Measurements from ENCODE around the gene EGF.
A peak's percentile ranks its signal among the peaks of the same experiment; 100 is the strongest.
"Not testable (repeated sequence)": the region's sequence is repeated elsewhere in the genome, so short reads cannot be mapped to it uniquely, and the experiment has no call there.

The EGF gene

DNA sequence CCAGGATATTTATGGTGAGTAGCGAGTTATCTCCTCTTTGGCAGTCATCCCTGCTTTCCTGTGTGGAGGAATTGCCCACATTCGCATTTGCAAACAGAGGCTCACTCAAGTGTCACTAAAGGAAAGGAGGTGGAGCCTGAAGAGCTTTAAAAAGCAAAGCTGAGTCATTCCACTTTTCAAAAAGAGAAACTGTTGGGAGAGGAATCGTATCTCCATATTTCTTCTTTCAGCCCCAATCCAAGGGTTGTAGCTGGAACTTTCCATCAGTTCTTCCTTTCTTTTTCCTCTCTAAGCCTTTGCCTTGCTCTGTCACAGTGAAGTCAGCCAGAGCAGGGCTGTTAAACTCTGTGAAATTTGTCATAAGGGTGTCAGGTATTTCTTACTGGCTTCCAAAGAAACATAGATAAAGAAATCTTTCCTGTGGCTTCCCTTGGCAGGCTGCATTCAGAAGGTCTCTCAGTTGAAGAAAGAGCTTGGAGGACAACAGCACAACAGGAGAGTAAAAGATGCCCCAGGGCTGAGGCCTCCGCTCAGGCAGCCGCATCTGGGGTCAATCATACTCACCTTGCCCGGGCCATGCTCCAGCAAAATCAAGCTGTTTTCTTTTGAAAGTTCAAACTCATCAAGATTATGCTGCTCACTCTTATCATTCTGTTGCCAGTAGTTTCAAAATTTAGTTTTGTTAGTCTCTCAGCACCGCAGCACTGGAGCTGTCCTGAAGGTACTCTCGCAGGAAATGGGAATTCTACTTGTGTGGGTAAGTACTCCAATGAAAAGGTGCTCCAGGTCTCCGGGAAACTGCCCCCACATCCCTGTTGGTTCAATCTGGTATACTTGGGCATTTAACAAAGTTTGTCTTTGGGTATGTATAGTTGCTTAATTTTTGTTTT lies at the start of gene EGF:
TSS of gene EGF (plus strand) at position 178 of the 890 bp plus-strand sequence. CDS start at position 631, 453 bp downstream.
- DNase-seq: peak in 2 of 14 donors; percentile 3

DNA sequence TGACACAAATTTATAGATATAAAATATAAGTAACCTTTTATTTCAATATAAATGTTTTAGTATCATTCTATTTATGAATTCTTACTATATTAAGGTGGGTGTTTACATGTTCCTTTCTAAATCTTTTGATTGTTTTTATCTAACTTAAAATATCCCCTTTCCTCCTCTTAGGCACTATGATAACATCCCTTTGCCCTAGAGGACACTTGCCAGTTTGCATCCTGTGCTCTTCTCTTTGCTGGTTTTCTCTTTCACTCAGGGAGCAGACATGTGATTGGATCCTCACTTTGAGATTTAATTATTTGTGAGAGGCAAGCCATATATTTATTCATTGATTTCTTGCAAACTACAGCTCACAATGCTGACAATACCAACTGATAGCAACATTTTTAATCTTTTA lies 48.5 kb upstream of the EGF start:
- DNase-seq: no peak

DNA sequence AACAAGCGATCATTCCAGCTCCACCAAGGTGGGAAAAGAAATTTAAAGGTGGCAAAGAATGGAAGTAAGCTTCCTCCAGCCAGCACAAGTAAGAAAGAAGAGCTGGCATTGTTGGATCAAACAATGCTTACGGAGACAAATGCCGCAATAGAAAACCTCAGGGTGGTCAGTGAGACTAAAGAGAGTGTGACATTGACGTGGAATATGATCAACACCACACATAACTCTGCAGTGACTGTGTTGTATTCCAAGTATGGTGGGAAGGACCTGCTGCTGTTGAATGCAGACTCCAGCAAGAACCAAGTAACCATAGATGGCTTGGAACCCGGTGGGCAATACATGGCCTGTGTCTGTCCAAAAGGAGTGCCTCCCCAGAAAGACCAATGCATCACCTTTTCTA lies 42.6 kb upstream of the EGF start:
- no peak for DNase-seq

DNA sequence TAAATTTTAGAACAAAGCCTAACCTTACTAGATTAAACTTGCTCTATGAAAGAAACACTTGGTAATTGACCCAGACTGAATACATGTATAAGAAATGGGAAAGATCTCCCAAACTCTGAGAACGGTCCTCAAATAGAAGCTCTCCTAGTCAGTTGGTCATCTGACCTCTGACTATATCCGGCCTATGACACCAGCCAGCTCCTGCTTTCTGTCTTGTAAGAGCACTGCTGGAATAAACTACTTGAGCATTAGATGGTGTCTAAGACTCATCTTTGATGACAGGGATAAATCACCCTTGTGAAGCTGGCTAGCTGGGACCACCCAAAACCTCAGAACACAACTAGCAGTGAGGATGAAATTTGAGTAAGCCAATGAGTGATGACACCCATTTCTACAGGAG lies 40.6 kb upstream of the EGF start:
- DNase-seq: no peak

DNA sequence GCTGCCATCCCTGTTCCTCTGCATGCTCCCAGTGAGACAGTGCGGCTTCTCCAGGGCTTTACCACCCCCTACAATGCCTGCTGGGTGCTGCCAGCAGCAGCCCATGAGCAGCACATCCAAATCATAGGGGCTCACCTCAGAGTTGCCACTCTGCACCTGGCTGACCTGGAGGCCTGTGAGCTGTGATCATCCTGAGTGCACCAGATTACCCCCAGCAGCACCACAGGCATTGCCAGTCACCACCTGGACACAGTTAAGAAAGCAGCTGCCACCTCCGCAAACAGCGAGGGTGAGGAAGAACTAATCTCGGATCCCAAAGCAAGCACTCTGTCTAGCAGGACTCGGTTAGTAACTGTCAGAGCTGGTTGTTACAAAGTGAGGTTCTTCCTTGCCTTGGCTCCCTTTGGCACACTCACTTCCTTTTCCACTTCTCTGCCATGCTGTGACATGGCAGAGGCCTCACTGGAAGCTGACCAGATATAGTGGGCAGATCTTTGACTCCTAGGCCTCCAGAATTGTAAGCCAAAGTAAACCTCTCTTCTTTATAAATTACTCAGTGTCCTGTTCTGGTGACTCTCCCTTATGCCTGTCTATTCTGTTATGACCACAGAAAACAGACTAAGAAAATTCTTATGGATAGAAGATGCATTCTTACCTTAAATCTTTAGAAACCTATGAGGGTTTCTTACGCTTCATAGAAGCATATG lies 39.6 kb upstream of the EGF start:
- DNase-seq: no peak

DNA sequence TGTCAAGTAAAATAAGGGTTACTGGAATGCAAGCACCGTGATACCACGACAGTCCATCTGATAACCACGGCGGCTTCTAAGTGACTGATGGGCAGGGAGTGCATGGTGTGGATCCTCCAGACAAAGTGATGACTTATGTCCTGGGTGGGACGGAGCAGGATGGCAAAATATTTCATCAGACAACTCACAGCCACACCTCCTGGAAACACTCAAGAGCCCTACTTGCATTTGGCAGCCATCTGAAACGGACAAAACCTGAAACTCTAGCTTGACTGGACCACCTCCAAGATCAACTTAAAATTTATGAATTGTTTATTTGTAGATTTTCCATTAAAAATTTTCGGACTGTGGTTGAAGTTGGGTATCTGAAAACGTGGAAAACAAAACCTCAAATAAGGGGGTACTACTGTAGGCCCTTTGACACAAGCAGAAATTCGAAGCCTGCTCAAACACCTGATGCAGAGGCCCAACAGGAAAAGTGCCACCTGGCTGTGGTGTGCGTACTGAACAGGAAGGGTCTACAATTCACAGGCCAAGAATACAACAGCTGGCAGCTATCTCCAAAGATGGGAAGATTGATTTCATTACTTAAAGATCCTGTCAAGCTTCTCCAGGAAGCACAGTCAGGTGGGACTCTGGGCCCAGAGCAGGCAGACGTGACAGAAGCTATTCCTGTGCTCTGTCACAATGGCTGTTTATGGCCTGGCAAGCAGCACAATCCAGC lies 38.7 kb upstream of the EGF start:
- no peak for DNase-seq

DNA sequence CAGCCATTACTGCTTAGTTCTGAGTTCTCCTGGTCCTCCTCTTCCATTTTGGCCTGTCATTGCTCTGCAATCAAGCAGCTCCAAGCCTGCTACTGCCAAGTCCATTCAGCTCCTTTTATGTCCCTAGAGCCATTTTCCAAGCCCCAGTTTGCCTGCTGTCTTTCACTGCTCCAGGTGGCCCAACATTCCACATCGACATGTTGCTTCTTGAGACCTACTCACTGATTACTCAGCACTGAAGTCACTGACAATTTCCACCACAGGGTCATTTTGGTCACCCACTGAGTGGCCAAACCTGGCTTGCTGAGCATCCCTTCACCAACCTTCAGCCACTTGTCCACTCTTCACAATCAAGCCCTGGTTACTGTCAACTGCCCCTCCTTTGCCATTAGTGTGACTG lies 37.6 kb upstream of the EGF start:
- no peak for DNase-seq

DNA sequence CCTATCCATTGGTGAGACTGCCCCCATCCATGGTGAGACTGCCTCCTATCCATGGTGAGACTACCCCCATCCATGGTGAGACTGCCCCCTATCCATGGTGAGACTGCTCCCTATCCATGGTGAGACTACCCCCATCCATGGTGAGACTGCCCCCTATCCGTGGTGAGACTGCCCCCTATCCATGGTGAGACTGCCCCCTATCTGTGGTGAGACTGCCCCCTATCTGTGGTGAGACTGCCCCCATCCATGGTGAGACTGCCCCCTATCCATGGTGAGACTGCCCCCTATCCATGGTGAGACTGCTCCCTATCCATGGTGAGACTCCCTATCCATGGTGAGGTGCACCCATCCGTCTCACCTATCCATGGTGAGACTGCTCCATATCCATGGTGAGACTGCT lies 37.1 kb upstream of the EGF start:
- DNase-seq: not testable (repeated sequence)

DNA sequence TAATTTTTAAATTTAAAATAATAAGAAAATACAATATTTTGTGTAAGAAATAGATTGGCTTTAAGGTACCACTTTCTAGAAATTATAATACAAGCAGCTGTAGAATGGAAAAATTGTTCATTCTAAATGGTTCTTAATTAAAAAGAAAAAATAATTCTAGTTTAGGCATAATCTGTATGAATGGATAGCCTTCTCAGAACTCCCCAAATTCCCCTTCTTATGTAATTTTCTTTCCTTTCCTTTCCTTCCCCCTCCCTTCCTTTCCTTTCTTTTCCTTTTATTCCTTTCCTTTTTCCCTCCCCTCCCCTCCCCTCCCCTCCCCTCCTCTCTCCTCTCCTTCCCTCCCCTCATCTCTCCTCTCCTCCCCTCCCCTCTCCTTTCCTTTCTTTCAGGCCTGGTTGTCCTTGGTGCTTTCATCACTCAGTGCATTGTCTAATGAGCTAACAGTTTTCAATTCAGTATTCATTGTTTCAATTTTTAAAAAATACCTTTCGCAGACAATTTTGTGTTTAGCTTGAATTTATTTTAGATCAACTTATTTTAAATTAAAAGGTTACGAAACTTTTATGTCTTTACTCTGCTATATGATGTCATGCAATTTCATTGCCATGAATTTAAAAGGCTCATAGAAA lies 35.9 kb upstream of the EGF start:
- no peak for DNase-seq

DNA sequence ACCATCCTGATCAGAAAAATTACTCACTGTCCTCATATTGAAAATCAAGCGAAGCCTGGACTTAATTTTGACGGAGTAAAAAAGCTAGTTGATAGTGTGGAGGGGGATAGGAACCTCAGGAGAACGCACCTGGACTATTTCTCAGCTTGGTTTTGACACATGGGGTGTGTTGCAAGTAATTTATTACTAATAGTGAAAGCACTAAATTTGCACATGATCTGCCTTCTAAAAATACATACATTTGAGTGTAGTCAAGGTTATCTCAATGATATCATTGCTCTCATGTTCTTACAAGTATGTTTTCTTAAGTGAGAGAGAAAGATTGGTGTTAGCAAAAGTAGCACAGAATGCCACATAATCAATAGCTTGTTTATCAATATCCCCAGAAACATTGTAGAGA lies 35.3 kb upstream of the EGF start:
- DNase-seq: no peak

DNA sequence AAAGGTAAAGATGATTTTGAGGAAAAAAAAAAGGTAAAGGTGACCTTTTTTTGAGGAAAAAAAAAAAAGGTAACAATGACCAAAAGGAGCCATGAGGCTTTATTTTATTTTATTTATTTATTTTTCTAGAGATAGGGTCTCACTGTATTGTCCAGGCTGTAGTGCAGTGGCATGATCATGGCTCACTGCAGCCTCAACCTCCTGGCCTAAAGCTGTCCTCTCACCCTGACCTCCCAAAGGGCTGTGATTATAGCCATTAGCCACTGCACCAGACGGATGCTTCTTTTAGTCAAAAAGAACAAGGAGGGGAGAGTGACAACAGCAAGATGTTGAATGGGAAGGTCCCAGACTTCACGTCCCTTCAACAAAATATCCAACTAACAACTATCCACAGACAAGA lies 34.3 kb upstream of the EGF start:
- no peak for DNase-seq

DNA sequence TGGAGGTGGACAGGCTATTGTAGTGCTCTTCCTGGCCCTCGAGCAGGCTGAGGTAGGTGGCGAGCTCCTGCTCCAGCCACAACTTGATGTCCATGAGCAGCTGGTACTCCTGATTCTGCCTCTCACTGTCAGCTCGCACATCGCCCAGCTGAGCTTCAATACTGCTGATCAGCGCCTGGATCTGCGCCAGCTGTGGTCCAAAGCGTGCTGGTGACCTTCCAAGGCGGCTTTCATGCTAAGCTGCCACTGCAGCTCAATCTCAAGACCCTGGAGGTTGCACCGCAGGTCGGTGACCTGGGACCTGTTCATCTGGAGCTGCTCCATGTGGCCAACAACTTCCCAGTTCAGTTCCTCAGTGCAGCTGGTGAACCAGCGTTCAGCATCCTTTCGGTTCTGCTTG lies 33.6 kb upstream of the EGF start:
- no peak for DNase-seq

DNA sequence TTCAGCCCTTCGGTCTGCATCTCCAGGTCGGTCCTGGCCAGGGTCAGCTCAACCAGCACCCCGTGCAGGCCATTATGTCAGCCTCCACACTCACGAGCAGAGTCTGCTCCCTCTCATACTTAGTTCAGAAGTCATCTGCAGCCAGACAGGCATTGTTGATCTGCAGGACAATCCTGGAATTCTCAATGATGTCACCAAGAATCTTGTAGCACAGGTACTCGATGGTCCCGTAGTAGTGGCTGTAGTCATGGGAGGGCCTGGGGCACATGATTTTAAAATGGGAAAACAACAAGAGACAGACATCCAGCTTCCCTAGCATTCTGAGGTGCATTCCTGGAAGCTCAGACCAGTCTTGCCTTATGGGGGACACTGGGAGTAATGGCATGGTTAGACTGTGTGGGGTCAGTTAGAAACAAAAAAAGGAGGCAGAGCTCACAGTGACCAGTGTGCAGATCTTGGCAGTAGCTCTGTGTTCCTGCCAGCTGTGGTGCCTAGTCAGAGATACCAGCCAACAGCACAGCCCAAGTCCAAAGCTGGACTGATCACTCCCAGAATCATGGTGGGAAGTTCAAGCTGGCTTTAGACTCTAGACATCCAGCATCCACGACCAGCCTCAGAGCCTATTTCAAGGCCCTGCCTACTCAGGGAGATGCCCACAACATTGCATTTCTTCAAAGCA lies 32.9 kb upstream of the EGF start:
- DNase-seq: no peak

DNA sequence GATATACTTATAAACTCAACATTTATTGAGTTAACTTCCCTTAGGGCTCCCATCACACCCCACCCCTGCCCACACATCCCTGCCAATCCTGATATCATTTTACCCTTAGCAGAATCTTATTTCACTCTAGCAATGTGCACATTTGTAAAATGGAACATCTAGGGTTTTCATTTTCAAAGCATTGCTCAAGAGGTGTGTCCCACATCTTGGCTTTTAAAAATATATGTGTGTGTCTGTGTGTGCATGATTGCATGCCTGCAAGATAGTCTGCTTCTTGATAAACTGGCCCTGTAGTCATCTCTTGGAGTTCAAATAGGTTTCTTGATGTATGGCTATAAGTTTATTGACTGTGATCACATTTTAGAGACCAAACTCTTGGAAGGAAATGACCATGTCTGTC lies 26.4 kb upstream of the EGF start:
- DNase-seq: no peak

DNA sequence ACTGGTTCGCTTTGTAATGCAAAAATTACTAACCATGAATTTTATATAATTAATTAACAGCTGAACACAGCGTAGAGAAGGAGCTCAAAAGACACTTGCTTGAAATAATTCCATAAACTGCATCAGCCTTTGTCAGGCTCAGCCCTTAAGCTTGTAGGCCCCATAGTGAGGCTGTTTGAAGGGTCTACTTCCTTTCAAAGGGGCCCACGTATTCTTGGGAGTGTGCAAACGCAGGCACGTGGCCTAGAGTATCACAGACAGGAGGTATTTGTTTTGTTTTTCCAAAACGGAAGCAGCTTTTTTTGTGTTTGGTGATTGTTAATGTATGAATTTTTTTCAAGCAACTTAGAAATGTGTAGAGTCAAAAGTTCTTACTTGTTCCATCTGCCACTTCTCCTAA lies 25.6 kb upstream of the EGF start:
- DNase-seq: no peak

DNA sequence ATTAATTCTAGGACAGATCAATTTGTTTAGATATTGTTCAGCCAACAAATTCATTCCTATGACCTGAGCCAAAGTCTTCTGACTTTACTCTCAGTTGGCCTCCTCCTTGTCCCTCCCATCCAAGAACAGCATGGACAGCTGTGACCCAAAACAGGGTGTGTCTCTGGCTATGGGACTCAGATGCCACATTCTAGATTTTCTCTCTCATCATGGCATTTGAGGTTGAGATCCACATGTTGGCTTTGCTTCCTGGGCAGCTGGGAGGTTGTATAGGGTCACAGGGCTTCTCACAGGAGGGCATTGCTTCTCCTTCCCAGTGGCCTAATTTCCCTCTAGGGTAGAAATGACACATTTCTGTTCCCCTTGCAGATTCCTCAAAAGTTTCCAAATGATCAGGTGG lies 22.6 kb upstream of the EGF start:
- DNase-seq: no peak

DNA sequence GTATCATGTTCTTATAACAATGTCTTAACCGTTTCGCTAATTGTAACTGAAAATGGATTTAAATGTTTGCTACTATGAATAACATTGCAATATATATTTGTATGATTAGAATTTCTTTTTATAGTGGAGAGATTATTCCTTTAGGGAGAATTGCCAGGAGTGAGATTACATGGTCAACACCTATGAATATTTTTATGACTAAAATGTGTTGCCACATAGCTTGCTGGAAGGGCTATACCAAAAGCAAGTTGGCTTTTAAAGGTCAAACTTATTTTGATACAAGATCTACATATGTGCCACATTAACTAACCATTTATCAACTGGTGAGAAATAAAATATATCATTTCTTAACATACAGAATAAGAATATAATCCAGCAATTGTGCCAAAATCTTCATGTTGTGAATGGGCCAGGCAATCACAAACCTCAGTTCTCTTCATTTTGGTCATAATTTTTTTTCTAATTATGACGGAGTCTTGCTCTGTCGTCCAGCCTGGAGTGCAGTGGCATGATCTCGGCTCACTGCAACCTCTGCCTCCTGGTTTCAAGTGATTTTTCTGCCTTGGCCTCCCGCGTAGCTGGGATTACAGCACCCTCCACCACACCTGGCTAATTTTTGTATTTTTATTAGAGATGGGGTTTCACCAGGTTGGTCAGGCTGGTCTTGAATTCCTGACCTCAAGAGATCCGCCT lies 10.0 kb upstream of the EGF start:
- no peak for DNase-seq

DNA sequence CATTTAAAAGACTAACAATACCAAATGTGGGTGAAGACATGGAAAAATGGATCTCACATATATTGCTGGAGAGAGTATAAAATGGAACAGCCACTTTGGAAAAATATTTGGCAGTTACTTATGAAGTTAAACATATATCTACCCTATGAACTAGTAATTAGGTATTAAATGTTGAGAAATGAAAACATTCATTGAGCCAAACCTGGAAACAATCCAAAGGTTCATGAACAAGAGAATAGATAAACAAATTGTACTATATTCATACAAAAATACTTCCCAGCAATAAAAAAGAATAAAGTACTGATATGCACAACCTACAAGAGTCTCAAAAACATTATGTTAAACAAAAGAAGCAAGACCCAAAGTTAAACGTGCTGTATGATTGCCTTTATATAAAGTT lies 4.0 kb upstream of the EGF start:
- no peak for DNase-seq

DNA sequence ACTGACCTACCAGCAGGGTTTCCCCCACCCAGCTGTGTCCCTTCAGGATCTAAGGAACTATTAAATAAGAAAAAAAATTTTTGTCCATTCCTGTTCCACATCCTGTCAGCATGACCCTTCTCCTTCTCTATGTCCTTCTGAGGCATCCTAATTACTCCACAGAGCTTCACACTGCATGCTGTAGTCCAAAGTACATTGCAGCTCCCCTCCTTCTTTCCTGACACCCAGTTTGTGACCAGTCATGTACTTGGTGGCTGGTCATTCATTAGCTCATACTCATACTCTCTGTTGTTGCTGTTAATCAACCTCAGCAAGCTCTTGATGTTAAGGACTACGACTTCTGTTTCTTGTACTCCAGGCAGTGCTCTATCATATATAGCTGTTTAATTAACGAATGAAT lies 2.4 kb upstream of the EGF start:
- DNase-seq: no peak

DNA sequence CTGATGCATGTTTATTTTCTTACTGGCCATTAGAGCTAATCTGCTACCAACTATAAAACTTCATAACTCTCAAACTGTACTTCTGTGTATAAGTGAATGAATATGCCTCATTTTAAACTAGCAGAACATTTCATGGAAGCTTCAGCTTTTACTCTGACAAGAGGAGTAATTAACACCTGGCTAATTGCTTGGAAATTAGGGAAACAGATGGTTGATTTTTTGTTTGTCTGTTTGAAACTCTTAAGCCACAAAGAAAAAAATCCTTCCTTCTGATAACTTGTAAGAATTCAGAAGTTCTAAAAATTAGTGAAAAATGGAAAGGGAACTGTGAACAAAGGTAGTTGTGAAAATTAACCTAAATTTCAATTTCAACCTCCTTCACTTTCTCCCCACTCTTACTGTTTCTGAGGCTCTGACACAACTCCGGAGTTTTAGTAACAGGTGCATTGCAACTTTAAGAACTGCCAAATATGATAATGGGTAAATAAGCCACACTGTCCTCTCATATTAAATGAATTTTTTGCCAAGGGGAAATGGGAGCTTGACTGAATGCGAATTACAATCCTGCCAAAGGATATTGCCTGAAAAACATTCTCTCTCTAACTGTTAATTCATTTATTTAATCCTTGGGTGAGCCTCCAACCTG lies 1.0 kb downstream of the EGF start:
- DNase-seq: no peak

DNA sequence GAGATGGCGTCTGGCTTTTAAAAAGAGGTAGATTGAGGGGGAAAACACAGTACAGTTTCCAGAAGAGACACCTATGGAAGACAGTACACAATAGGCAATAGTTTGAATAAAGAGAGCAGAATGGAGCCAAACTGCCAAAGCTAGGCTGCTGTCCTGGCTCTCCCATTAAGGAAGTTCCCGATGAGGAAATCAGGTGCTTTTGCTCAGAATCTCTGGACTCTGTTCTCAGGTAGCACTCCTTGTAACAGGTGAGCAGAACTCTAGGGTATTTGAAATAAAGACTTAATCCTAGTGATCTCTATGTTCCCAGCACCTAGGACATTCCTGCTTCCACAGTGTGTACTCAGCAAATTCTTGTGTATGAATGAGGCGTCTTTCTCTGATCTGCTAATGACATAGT lies 1.6 kb downstream of the EGF start:
- no peak for DNase-seq

Data from C1 segment of cervical spinal cord (tissue), 14 donors.